GM21367 (cell line): Measurements from ENCODE around the gene FBLN2.
"Not testable (repeated sequence)": the region's sequence is repeated elsewhere in the genome, so short reads cannot be mapped to it uniquely, and the experiment has no call there.

Experiments used
- ATAC-seq: cut with Tn5 transposase; IDR thresholded peaks from one replicate; pipeline ENCODE4 v1.9.1; 2021; ENCODE audit not compliant: unreplicated experiment

Gene FBLN2

GRCh38 chr3:13545952-13546454 is 2.9 kb upstream of the FBLN2 start:
- no peak for ATAC-seq

- no peak for ATAC-seq
Measured at GRCh38 chr3:13546667-13547171, 2.2 kb upstream of the FBLN2 start.

- no peak for ATAC-seq
Measured at GRCh38 chr3:13547591-13548371, 1.1 kb upstream of the FBLN2 start.

- ATAC-seq, result no peak
Measured at GRCh38 chr3:13549623-13550422, 898 bp downstream of the FBLN2 start.

- ATAC-seq, result no peak
Measured at GRCh38 chr3:13550423-13550690, 1.4 kb downstream of the FBLN2 start.

- ATAC-seq, result no peak
Measured at GRCh38 chr3:13550791-13551360, 2.0 kb downstream of the FBLN2 start.

- no peak for ATAC-seq
Measured at GRCh38 chr3:13552857-13553652, 4.1 kb downstream of the FBLN2 start.

GRCh38 chr3:13553686-13554085 is 4.8 kb downstream of the FBLN2 start:
- ATAC-seq, result no peak

GRCh38 chr3:13555753-13556152 is 6.8 kb downstream of the FBLN2 start:
- no peak for ATAC-seq

GRCh38 chr3:13556207-13556606 is 7.3 kb downstream of the FBLN2 start:
- no peak for ATAC-seq

GRCh38 chr3:13556917-13557316 is 8.0 kb downstream of the FBLN2 start:
- no peak for ATAC-seq

GRCh38 chr3:13557417-13557816 is 8.5 kb downstream of the FBLN2 start:
- ATAC-seq, result no peak

GRCh38 chr3:13557926-13558325 is 9.0 kb downstream of the FBLN2 start:
- ATAC-seq, result no peak

- ATAC-seq, result no peak
Measured at GRCh38 chr3:13558651-13559050, 9.7 kb downstream of the FBLN2 start.

- ATAC-seq, result no peak
Measured at GRCh38 chr3:13559764-13560525, 11.0 kb downstream of the FBLN2 start.

- no peak for ATAC-seq
Measured at GRCh38 chr3:13561376-13561775, 12.5 kb downstream of the FBLN2 start.

- no peak for ATAC-seq
Measured at GRCh38 chr3:13561967-13562366, 13.0 kb downstream of the FBLN2 start.

- ATAC-seq, result not testable (repeated sequence)
Measured at GRCh38 chr3:13562421-13562820, 13.5 kb downstream of the FBLN2 start.

- no peak for ATAC-seq
Measured at GRCh38 chr3:13563321-13563720, 14.4 kb downstream of the FBLN2 start.

- ATAC-seq, result no peak
Measured at GRCh38 chr3:13563911-13564310, 15.0 kb downstream of the FBLN2 start.
